HEK293 (cell line): ENCODE results near the gene NFIX.

Source experiments
- BCL11B ChIP-seq: fragments of 450-650 bp; formaldehyde crosslinking; IDR thresholded peaks from 2 replicates; pipeline ENCODE4 v1.5.1; 2016; ENCODE audit warnings: low read depth, missing biosample characterization, missing genetic modification characterization
- EGR2 ChIP-seq: fragments of 450-650 bp; formaldehyde crosslinking; IDR thresholded peaks from 2 replicates; pipeline ENCODE4 v1.5.1; 2016; ENCODE audit warnings: low read depth, missing biosample characterization, missing genetic modification characterization
- INSM2 ChIP-seq: fragments of 450-650 bp; formaldehyde crosslinking; IDR thresholded peaks from 2 replicates; pipeline ENCODE4 v1.5.1; 2016; ENCODE audit warnings: missing biosample characterization, missing genetic modification characterization
- REPIN1 ChIP-seq: fragments of 450-650 bp; formaldehyde crosslinking; IDR thresholded peaks from 2 replicates; pipeline ENCODE4 v1.5.1; 2017; ENCODE audit warnings: missing biosample characterization, missing genetic modification characterization, low read depth
- SP3 ChIP-seq: fragments of 450-650 bp; formaldehyde crosslinking; IDR thresholded peaks from 2 replicates; pipeline ENCODE4 v1.5.1; 2016; ENCODE audit warnings: missing biosample characterization, missing genetic modification characterization
- ZBTB49 ChIP-seq: fragments of 450-650 bp; formaldehyde crosslinking; IDR thresholded peaks from 2 replicates; pipeline ENCODE4 v1.5.1; 2016; ENCODE audit warnings: missing biosample characterization, missing genetic modification characterization, low read depth
- ZNF112 ChIP-seq: fragments of 450-650 bp; formaldehyde crosslinking; IDR thresholded peaks from 2 replicates; pipeline ENCODE4 v1.5.0; 2017; ENCODE audit warnings: missing biosample characterization, missing genetic modification characterization
- ZNF140 ChIP-seq: fragments of 450-650 bp; formaldehyde crosslinking; IDR thresholded peaks from 2 replicates; pipeline ENCODE4 v1.5.1; 2016; ENCODE audit warnings: missing biosample characterization, missing genetic modification characterization
- ZNF148 ChIP-seq: fragments of 450-650 bp; formaldehyde crosslinking; IDR thresholded peaks from 2 replicates; pipeline ENCODE4 v1.5.0; 2017; ENCODE audit warnings: missing biosample characterization, missing genetic modification characterization, borderline replicate concordance
- ZNF214 ChIP-seq: fragments of 450-650 bp; formaldehyde crosslinking; IDR thresholded peaks from 2 replicates; pipeline ENCODE4 v1.5.1; 2017; ENCODE audit warnings: missing biosample characterization, mild to moderate bottlenecking, missing genetic modification characterization, borderline replicate concordance
- ZNF274 ChIP-seq, 2 experiments: fragments of 200-500 bp in 1 of 2; fragments of 450-650 bp in 1 of 2; sonication (Bioruptor generic) in 1 of 2; formaldehyde crosslinking in 1 of 2; IDR thresholded peaks; 2 replicates each; pipeline versions ENCODE4 v1.5.1 to v1.6.1; 2014 to 2016; ENCODE audit warnings: borderline replicate concordance in 1 of 2, inconsistent platforms in 1 of 2, low read length in 1 of 2, missing biosample characterization in 1 of 2, missing genetic modification characterization in 1 of 2
- ZNF280C ChIP-seq: fragments of 450-650 bp; formaldehyde crosslinking; IDR thresholded peaks from 2 replicates; pipeline ENCODE4 v1.5.1; 2016; ENCODE audit warnings: missing biosample characterization, missing genetic modification characterization
- ZNF394 ChIP-seq: fragments of 450-650 bp; formaldehyde crosslinking; IDR thresholded peaks from 2 replicates; pipeline ENCODE4 v1.5.1; 2016; ENCODE audit warnings: missing biosample characterization, missing genetic modification characterization, mild to moderate bottlenecking, moderate library complexity, borderline replicate concordance
- ZNF48 ChIP-seq: fragments of 450-650 bp; formaldehyde crosslinking; IDR thresholded peaks from 2 replicates; pipeline ENCODE4 v1.5.1; 2016; ENCODE audit warnings: missing biosample characterization, missing genetic modification characterization
- ZNF561 ChIP-seq: fragments of 450-650 bp; IDR thresholded peaks from 2 replicates; pipeline ENCODE4 v1.5.1; 2018; ENCODE audit warnings: missing biosample characterization, missing genetic modification characterization, borderline replicate concordance
- ZNF596 ChIP-seq: fragments of 450-650 bp; IDR thresholded peaks from 2 replicates; pipeline ENCODE4 v1.5.0; 2018; ENCODE audit warnings: missing biosample characterization, mild to moderate bottlenecking, missing genetic modification characterization, moderate library complexity
- ZNF600 ChIP-seq: fragments of 450-650 bp; formaldehyde crosslinking; IDR thresholded peaks from 2 replicates; pipeline ENCODE4 v1.5.1; 2016; ENCODE audit warnings: missing biosample characterization, missing genetic modification characterization
- ZNF621 ChIP-seq: fragments of 450-650 bp; formaldehyde crosslinking; IDR thresholded peaks from 2 replicates; pipeline ENCODE4 v1.5.1; 2017; ENCODE audit warnings: missing biosample characterization, missing genetic modification characterization
- ZNF629 ChIP-seq: fragments of 450-650 bp; formaldehyde crosslinking; IDR thresholded peaks from 2 replicates; pipeline ENCODE4 v1.5.1; 2017; ENCODE audit warnings: missing biosample characterization, missing genetic modification characterization
- ZXDB ChIP-seq: fragments of 450-650 bp; formaldehyde crosslinking; IDR thresholded peaks from 2 replicates; pipeline ENCODE4 v1.5.1; 2016; ENCODE audit warnings: missing biosample characterization, missing genetic modification characterization
- TF ChIP-seq, protein P1 (sequence below): fragments of 450-650 bp; formaldehyde crosslinking; IDR thresholded peaks from 2 replicates; pipeline ENCODE4 v1.5.1; 2016; ENCODE audit warnings: missing biosample characterization, missing genetic modification characterization
- TF ChIP-seq, protein P2 (sequence below): fragments of 450-650 bp; formaldehyde crosslinking; IDR thresholded peaks from 2 replicates; pipeline ENCODE4 v1.5.1; 2017; ENCODE audit warnings: missing biosample characterization, missing genetic modification characterization
- TF ChIP-seq, protein P3 (sequence below): fragments of 450-650 bp; formaldehyde crosslinking; optimal IDR thresholded peaks from 2 replicates; pipeline ENCODE3; 2016; ENCODE audit warnings: missing biosample characterization, mild to moderate bottlenecking, missing genetic modification characterization
- TF ChIP-seq, protein P4 (sequence below): fragments of 450-650 bp; IDR thresholded peaks from 2 replicates; pipeline ENCODE4 v1.5.1; 2018; ENCODE audit warnings: missing biosample characterization, missing genetic modification characterization

The NFIX gene

DNA sequence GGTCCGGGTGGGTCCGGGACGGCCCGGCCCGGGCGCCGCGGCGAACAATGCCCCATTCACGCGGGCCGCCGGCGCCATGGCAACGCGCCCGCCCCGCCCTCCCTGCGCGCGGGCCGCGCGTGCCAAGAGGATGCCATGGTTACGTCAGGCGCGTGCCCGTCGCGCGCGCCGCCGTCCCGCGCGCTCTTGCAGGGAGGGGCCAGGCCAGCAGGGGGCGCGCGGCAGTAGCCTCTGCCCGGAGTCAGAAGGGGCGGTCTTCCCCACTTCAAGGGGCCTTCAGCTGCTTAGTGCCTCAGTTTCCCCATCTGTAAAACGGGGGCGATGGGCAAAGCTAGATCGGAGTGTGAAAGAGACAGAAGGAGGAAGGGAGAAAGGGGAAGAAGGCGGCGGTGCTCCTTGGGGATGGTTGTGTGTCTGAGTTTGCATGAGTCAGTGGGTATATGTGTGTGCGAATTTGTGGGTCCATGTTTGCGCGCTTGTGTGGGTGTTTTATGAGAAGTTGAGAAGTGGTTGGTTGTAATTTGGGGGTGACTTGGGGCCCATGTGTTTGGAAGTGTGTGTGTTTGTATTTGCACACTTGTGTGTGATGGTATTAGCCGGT is 11.6 kb upstream of the NFIX start (continued):
- TF ChIP-seq, protein P1, sequence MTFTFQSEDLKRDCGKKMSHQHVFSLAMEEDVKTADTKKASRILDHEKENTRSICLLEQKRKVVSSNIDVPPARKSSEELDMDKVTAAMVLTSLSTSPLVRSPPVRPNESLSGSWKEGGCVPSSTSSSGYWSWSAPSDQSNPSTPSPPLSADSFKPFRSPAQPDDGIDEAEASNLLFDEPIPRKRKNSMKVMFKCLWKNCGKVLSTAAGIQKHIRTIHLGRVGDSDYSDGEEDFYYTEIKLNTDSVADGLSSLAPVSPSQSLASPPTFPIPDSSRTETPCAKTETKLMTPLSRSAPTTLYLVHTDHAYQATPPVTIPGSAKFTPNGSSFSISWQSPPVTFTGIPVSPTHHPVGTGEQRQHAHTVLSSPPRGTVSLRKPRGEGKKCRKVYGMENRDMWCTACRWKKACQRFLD: no peak
- no peak for TF ChIP-seq REPIN1 (tag by site-specific recombination)
- TF ChIP-seq ZNF621 (tag by site-specific recombination): no peak
- TF ChIP-seq ZNF112 (tag by site-specific recombination): no peak
- TF ChIP-seq, protein P2, sequence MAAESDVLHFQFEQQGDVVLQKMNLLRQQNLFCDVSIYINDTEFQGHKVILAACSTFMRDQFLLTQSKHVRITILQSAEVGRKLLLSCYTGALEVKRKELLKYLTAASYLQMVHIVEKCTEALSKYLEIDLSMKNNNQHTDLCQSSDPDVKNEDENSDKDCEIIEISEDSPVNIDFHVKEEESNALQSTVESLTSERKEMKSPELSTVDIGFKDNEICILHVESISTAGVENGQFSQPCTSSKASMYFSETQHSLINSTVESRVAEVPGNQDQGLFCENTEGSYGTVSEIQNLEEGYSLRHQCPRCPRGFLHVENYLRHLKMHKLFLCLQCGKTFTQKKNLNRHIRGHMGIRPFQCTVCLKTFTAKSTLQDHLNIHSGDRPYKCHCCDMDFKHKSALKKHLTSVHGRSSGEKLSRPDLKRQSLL (tag by site-specific recombination): no peak
- no peak for TF ChIP-seq ZBTB49 (tag by site-specific recombination)
- no peak for TF ChIP-seq ZNF140 (tag by site-specific recombination)
- no peak for TF ChIP-seq ZNF148 (tag by site-specific recombination)
- TF ChIP-seq ZNF280C: no peak
- TF ChIP-seq ZNF561 (tag by site-specific recombination): no peak
- TF ChIP-seq, protein P3, sequence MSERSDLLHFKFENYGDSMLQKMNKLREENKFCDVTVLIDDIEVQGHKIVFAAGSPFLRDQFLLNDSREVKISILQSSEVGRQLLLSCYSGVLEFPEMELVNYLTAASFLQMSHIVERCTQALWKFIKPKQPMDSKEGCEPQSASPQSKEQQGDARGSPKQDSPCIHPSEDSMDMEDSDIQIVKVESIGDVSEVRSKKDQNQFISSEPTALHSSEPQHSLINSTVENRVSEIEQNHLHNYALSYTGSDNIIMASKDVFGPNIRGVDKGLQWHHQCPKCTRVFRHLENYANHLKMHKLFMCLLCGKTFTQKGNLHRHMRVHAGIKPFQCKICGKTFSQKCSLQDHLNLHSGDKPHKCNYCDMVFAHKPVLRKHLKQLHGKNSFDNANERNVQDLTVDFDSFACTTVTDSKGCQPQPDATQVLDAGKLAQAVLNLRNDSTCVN (tag by site-specific recombination): peak; percentile 88
- no peak for TF ChIP-seq ZNF600 (tag by site-specific recombination)
- TF ChIP-seq ZNF629 (tag by site-specific recombination): no peak
- TF ChIP-seq SP3 (tag by site-specific recombination): no peak
- no peak; the same call in 1 of the 2 replicates for TF ChIP-seq ZNF394 (tag by site-specific recombination)
- TF ChIP-seq ZNF214 (tag by site-specific recombination): no peak
- peak; percentile 71 for TF ChIP-seq ZXDB
- TF ChIP-seq EGR2: no peak
- no peak for TF ChIP-seq ZNF274 (IDR thresholded peaks at IDR 0.05; ENCODE audit: low read length)
- TF ChIP-seq ZNF274 (tag by site-specific recombination; IDR thresholded peaks at IDR 0.05; ENCODE audit: borderline replicate concordance): no peak
- peak; percentile 48; the same call in 1 of the 2 replicates for TF ChIP-seq INSM2 (tag by site-specific recombination)
- TF ChIP-seq, protein P4, sequence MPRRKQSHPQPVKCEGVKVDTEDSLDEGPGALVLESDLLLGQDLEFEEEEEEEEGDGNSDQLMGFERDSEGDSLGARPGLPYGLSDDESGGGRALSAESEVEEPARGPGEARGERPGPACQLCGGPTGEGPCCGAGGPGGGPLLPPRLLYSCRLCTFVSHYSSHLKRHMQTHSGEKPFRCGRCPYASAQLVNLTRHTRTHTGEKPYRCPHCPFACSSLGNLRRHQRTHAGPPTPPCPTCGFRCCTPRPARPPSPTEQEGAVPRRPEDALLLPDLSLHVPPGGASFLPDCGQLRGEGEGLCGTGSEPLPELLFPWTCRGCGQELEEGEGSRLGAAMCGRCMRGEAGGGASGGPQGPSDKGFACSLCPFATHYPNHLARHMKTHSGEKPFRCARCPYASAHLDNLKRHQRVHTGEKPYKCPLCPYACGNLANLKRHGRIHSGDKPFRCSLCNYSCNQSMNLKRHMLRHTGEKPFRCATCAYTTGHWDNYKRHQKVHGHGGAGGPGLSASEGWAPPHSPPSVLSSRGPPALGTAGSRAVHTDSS (tag by site-specific recombination): no peak
- TF ChIP-seq ZNF48 (tag by site-specific recombination): no peak
- TF ChIP-seq ZNF596 (tag by site-specific recombination): no peak
- TF ChIP-seq BCL11B (tag by site-specific recombination): no peak
